ENCODE data around the gene EMILIN1.
"Not testable (repeated sequence)": the region's sequence is repeated elsewhere in the genome, so short reads cannot be mapped to it uniquely, and the experiment has no call there.

- TF ChIP-seq CTCF (conservative IDR thresholded peaks at IDR 0.05 in 1 of 2, IDR thresholded peaks at IDR 0.05 in 1 of 2; ENCODE audit: low read depth in 1 of 2, low read length in 2 of 2); EZH2 (IDR thresholded peaks at IDR 0.05; ENCODE audit: low read length, missing control alignments): not testable (repeated sequence)
Observed at GRCh38 chr2:27075566-27075871, 2.9 kb upstream of the EMILIN1 start.

All from fibroblast of lung (primary cell).